Renal cortical epithelial cell (primary cell): ENCODE data around the gene CCDC81. TPM values are rescaled to one million over a fixed set of nuclear protein-coding genes. Genes with fewer than 3 reads are reported as not detected.

Source experiments
- DNase-seq: peaks from one replicate; pipeline ENCODE4 v3.0.0-alpha.2; 2011; ENCODE audit warnings: low read depth
- total RNA-seq: library from RNA; depleted of rRNA; stranded (reverse); fragments of >200 nt; gene quantifications from 2 replicates; pipeline ENCODE4 v1.2.3, GENCODE V29; 2014

Gene CCDC81
- total RNA-seq, 1 donor from 2014 or later, result 0.50 TPM

DNA sequence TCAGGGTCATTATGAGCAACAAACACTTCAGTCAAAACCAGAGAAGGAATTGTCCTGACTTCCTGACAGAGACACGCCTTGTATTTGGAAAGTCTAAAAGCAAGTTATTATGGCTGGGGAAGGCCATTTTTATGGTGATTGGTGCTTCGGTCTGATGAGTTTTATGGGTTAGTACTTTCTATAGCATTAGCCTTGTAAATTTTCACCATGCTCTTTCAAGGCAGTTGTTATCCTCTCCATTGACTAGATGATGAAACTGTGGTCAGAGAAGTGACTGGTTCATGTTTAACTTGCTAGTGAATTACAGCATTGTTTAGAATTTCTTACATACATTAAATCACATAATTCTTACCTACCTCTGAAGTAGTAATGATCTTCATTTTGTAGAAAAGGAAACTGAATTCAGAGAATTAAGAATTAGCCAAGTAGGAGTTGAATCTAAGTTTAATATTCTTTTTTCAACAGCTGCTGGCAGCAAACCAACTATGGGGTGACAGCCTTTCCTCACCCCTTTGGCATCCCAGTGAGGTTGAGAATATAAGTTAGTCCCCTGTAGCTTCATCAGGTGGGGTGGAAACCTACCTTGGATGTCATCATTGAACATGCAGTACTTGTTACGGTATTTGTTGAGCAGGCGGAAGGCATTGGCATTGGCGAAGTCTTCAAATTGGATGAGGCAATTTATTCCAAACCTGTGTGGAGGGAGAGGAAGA, 90.0 kb downstream of the CCDC81 start:
- DNase-seq, result peak; percentile 53

DNA sequence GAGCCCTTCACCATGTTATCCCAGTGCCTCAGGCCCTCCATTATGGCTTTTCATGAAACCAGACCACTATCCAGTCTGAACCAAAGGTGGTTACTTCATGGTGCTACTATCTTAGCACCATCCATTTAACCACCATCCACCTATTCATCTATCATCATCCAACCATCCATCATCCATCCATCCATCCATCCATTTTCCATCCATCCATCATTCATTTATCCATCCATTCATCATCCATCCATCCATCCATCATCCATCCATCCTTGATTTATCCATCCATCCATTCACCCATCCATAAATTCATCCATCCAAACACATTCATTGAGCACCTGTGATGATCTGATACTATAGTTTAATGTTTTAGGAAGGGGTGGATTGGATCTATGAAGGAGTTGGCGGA, 93.5 kb downstream of the CCDC81 start:
- no peak for DNase-seq

DNA sequence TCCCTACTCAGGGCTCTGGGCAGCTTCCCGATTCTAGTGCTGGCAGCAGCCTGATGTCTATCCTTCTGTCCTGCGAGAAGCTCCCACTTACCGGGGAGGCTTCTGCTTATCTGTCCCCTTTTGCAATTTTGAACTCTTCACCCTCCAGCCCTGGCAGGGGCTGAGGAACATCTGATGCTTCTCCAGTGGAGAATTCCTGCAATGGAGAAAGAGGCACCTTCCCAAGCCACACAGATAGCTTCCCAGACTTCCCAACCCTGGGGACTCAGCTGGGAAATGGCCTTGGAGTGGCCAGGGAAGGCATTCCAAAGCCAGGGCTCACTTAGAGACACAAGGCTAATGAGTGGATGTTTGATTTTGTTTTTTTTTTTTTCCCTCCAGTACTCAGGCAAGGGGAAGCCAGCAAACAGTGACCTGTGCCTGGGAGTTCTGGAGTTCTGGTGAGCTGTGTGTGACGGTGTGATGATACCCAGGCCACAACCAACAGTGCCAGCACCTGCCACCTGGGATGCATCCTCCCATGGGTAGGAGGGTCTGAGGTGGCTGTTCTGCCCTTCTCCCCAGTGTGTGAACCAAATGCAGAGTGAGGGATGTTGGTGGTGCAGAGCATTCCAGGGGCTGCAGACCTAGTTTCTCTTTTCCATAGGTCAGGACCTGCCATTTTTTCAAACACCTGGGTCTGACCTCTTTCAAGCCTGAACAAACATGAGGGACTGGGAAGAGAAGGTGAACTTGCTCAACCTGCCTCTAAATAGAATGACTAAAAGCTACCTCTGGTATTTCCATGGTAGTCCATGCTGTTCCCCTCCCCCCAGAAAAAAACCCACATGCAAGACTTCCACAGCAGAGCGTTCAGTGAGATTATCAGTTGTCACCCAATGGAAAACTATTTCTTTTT, 95.1 kb downstream of the CCDC81 start:
- peak; percentile 50 for DNase-seq

Other genes starting within 250 kb of the CCDC81 start
- 18.6 and 29.6 TPM in 2 replicates for gene EED, start 130.1 kb upstream of the CCDC81 start, total RNA-seq
- gene HIKESHI, start 72.6 kb upstream of the CCDC81 start, total RNA-seq, result 27.5 and 77.1 TPM in 2 replicates